H9 (cell line): ENCODE measurements around the gene USP22. TPM values are rescaled to one million over a fixed set of nuclear protein-coding genes. Genes with fewer than 3 reads are reported as not detected.
A peak's percentile ranks its signal among the peaks of the same experiment; 100 is the strongest.

ENCODE experiments used
- DNase-seq: peaks from one replicate; pipeline ENCODE4 v3.0.0-alpha.2; 2017
- H2AFZ ChIP-seq: one replicate; pipeline ENCODE4 v1.6.1; 2013; ENCODE audit warnings: mild to moderate bottlenecking, low read length, control low read depth, moderate library complexity
- H2AK5ac ChIP-seq: 2 replicates; pipeline ENCODE4 v1.6.1; 2013; ENCODE audit warnings: low read length, control low read depth, mixed read lengths; ENCODE audit not compliant: insufficient read length
- H2BK120ac ChIP-seq: one replicate; pipeline ENCODE4 v1.6.1; 2013; ENCODE audit warnings: low read depth, mild to moderate bottlenecking, low read length, control low read depth, inconsistent platforms; ENCODE audit not compliant: poor library complexity, severe bottlenecking
- H2BK12ac ChIP-seq: 2 replicates; pipeline ENCODE4 v1.6.1; 2013; ENCODE audit warnings: low read length, control low read depth, mixed read lengths, low read depth; ENCODE audit not compliant: insufficient read length
- H2BK15ac ChIP-seq: 2 replicates; pipeline ENCODE4 v1.6.1; 2013; ENCODE audit warnings: low read depth, low read length, control low read depth
- H2BK20ac ChIP-seq: one replicate; pipeline ENCODE4 v1.6.1; 2013; ENCODE audit warnings: low read depth, mild to moderate bottlenecking, low read length, control low read depth, inconsistent platforms; ENCODE audit not compliant: poor library complexity, severe bottlenecking
- H2BK5ac ChIP-seq: 2 replicates; pipeline ENCODE4 v1.6.1; 2013; ENCODE audit warnings: low read length, control low read depth, mixed read lengths; ENCODE audit not compliant: insufficient read length
- H3K14ac ChIP-seq: 2 replicates; pipeline ENCODE4 v1.6.1; 2013; ENCODE audit warnings: low read length, control low read depth; ENCODE audit not compliant: insufficient read depth
- H3K18ac ChIP-seq: 2 replicates; pipeline ENCODE4 v1.6.1; 2013; ENCODE audit warnings: low read depth, mild to moderate bottlenecking, mixed read lengths, low read length, control low read depth; ENCODE audit not compliant: insufficient read length
- H3K23ac ChIP-seq: 2 replicates; pipeline ENCODE4 v1.6.1; 2013; ENCODE audit warnings: low read length, control low read depth, mixed read lengths, low read depth; ENCODE audit not compliant: insufficient read length
- H3K23me2 ChIP-seq: 2 replicates; pipeline ENCODE4 v1.6.1; 2013; ENCODE audit warnings: low read depth, mild to moderate bottlenecking, mixed read lengths, low read length, control low read depth; ENCODE audit not compliant: insufficient read length, poor library complexity, severe bottlenecking
- H3K27ac ChIP-seq: 2 replicates; pipeline ENCODE4 v1.5.1; 2013; ENCODE audit warnings: low read length, control low read depth, mixed read lengths, low read depth; ENCODE audit not compliant: insufficient read length
- H3K27me3 ChIP-seq: 2 replicates; pipeline ENCODE4 v1.6.1; 2013; ENCODE audit warnings: low read length, control low read depth, inconsistent platforms; ENCODE audit not compliant: insufficient read depth
- H3K4ac ChIP-seq: 2 replicates; pipeline ENCODE4 v1.6.1; 2013; ENCODE audit warnings: low read depth, mild to moderate bottlenecking, control low read depth, inconsistent platforms, low read length, moderate library complexity
- H3K4me1 ChIP-seq: 2 replicates; pipeline ENCODE4 v1.6.1; 2013; ENCODE audit warnings: low read length, control low read depth, inconsistent platforms; ENCODE audit not compliant: insufficient read depth
- H3K4me2 ChIP-seq: 2 replicates; pipeline ENCODE4 v1.6.1; 2013; ENCODE audit warnings: low read length, control low read depth, mixed read lengths; ENCODE audit not compliant: insufficient read length, insufficient read depth
- H3K56ac ChIP-seq: 2 replicates; pipeline ENCODE4 v1.6.1; 2013; ENCODE audit warnings: low read depth, mild to moderate bottlenecking, mixed read lengths, low read length, control low read depth; ENCODE audit not compliant: insufficient read length
- H3K79me1 ChIP-seq: 2 replicates; pipeline ENCODE4 v1.6.1; 2013; ENCODE audit warnings: low read depth, mild to moderate bottlenecking, moderate library complexity, low read length, control low read depth, inconsistent platforms; ENCODE audit not compliant: insufficient read depth, poor library complexity, severe bottlenecking
- H3K79me2 ChIP-seq: 2 replicates; pipeline ENCODE4 v1.6.1; 2013; ENCODE audit warnings: low read length, control low read depth, inconsistent platforms; ENCODE audit not compliant: insufficient read depth
- H3K9ac ChIP-seq: 2 replicates; pipeline ENCODE4 v1.6.1; 2013; ENCODE audit warnings: low read length, control low read depth, mixed read lengths; ENCODE audit not compliant: insufficient read length; ENCODE audit errors: extremely low read depth
- H3K9me3 ChIP-seq: one replicate; pipeline ENCODE4 v1.6.1; 2013; ENCODE audit warnings: low read depth, low read length, inconsistent platforms; ENCODE audit not compliant: control insufficient read depth
- H3T11ph ChIP-seq: one replicate; pipeline ENCODE4 v1.6.1; 2013; ENCODE audit warnings: mild to moderate bottlenecking, low read length, control low read depth, inconsistent platforms
- H4K20me1 ChIP-seq: one replicate; pipeline ENCODE4 v1.6.1; 2013; ENCODE audit not compliant: control insufficient read depth, insufficient read length, insufficient read depth
- H4K5ac ChIP-seq: 2 replicates; pipeline ENCODE4 v1.6.1; 2013; ENCODE audit warnings: low read depth, mild to moderate bottlenecking, mixed read lengths, low read length, control low read depth; ENCODE audit not compliant: insufficient read length
- H4K8ac ChIP-seq: replicated peaks from 2 replicates; pipeline ENCODE4 v1.6.1; 2013; ENCODE audit warnings: low read length, control low read depth, mixed read lengths, low read depth; ENCODE audit not compliant: insufficient read length
- H4K91ac ChIP-seq: 2 replicates; pipeline ENCODE4 v1.6.1; 2013; ENCODE audit warnings: low read depth, mild to moderate bottlenecking, moderate library complexity, mixed read lengths, low read length, control low read depth; ENCODE audit not compliant: insufficient read length
- H3K27ac Mint-ChIP-seq, 3 experiments: 2 replicates in 2 of 3; 3 replicates in 1 of 3; pipeline ENCODE4 v1.8.0; 2020 to 2021; ENCODE audit warnings: mixed read lengths in 3 of 3, mild to moderate bottlenecking in 1 of 3, moderate library complexity in 1 of 3
- H3K27me3 Mint-ChIP-seq: 2 replicates; pipeline ENCODE4 v1.8.0; 2021; ENCODE audit warnings: low read depth, mild to moderate bottlenecking, moderate library complexity, mixed read lengths
- H3K36me3 Mint-ChIP-seq, 3 experiments: 2 replicates in 2 of 3; 3 replicates in 1 of 3; pipeline ENCODE4 v1.8.0; 2020 to 2021; ENCODE audit warnings: low read depth in 3 of 3, mixed read lengths in 3 of 3; ENCODE audit not compliant: insufficient read depth in 1 of 3
- H3K4me1 Mint-ChIP-seq, 2 experiments: 2 replicates each; pipeline ENCODE4 v1.8.0; 2020; ENCODE audit warnings: mixed read lengths in 2 of 2
- H3K4me3 Mint-ChIP-seq, 2 experiments: 2 replicates in 1 of 2; 3 replicates in 1 of 2; pipeline ENCODE4 v1.8.0; 2020 to 2021; ENCODE audit warnings: mild to moderate bottlenecking in 2 of 2, mixed read lengths in 2 of 2, moderate library complexity in 1 of 2
- H3K9me3 Mint-ChIP-seq, 2 experiments: 2 replicates in 1 of 2; 3 replicates in 1 of 2; pipeline ENCODE4 v1.8.0; 2020; ENCODE audit warnings: mild to moderate bottlenecking in 2 of 2, mixed read lengths in 2 of 2, moderate library complexity in 1 of 2
- WGBS: extraction: QIAGEN DNeasy Blood & Tissue Kit; methylation state at CpG from one replicate; pipeline ENCODE4 v1.1.7; 2013; ENCODE audit warnings: missing lambda C conversion rate, low lambda C conversion rate, mixed read lengths; ENCODE audit not compliant: insufficient read length; ENCODE audit errors: extremely low coverage; 5-methylcytosine and 5-hydroxymethylcytosine counted together
- total RNA-seq: library from RNA; stranded (reverse); gene quantifications from 2 replicates; pipeline ENCODE4 v1.2.1, GENCODE V29; 2021
- TF ChIP-seq, protein P1 (sequence below): fragments of 200-600 bp; sonication (generic); conservative IDR thresholded peaks from 3 replicates; pipeline ENCODE4 v1.8.0; 2021; ENCODE audit warnings: antibody characterized with exemption, mild to moderate bottlenecking

Gene USP22
- total RNA-seq, 1 experiment from 2014 or later: 345 TPM

DNA sequence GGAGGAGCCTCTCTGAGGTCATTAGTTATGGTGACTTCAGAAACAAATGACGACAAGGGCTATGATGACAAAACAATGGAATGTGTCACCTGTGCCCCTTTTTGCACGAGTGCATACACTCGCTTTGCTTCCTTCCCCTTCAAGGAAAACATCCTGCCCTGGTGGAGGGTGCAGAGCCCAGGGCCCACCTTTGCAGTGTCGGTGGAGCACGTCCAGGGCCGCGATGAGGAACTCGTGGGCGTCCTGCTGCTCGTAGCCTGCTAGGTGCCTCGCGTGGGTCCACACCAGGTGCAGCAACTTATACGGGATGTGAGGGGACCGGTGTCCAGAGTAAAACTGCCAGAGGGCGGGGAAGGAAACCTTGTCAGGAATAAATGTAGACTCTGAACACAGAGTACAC is 27.2 kb downstream of the USP22 start:
- Histone ChIP-seq H3K14ac (no peak overlapping the region), H2BK5ac (no peak overlapping the region), H2BK120ac (no peak overlapping the region), H3K18ac (no peak overlapping the region), H3K79me1 (peaks cover 8% of the 10 kb centered on the region), H2BK20ac (no peak overlapping the region), H2BK12ac (no peak overlapping the region), H2AFZ (no peak overlapping the region), H3K56ac (no peak overlapping the region), H3K9ac (no peak overlapping the region), H2AK5ac (no peak overlapping the region), H4K20me1 (no peaks in the 10 kb centered on the region), H3K27me3 (no peaks in the 10 kb centered on the region), H3K9me3 (no peaks in the 10 kb centered on the region), H3K4me1 (no peaks in the 10 kb centered on the region), H3K4me2 (no peak overlapping the region), H3T11ph (no peak overlapping the region), H3K23me2 (no peaks in the 10 kb centered on the region), H4K8ac (no peak overlapping the region), H2BK15ac (no peak overlapping the region), H3K4ac (no peak overlapping the region), H3K79me2 (peaks cover 5% of the 10 kb centered on the region; the same call in 1 of the 2 replicates), H3K27ac (no peak overlapping the region), H4K5ac (no peak overlapping the region), H3K23ac (no peak overlapping the region), H4K91ac (no peak overlapping the region)
- no peaks in the 10 kb centered on the region for H3K4me1 Mint-ChIP-seq
- TF ChIP-seq, protein P1, sequence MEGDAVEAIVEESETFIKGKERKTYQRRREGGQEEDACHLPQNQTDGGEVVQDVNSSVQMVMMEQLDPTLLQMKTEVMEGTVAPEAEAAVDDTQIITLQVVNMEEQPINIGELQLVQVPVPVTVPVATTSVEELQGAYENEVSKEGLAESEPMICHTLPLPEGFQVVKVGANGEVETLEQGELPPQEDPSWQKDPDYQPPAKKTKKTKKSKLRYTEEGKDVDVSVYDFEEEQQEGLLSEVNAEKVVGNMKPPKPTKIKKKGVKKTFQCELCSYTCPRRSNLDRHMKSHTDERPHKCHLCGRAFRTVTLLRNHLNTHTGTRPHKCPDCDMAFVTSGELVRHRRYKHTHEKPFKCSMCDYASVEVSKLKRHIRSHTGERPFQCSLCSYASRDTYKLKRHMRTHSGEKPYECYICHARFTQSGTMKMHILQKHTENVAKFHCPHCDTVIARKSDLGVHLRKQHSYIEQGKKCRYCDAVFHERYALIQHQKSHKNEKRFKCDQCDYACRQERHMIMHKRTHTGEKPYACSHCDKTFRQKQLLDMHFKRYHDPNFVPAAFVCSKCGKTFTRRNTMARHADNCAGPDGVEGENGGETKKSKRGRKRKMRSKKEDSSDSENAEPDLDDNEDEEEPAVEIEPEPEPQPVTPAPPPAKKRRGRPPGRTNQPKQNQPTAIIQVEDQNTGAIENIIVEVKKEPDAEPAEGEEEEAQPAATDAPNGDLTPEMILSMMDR: no peak
- no peak for DNase-seq
- no peak overlapping the region for H3K4me3 Mint-ChIP-seq
- no peaks in the 10 kb centered on the region; a peak in 1 of 5 replicates for H3K9me3 Mint-ChIP-seq
- H3K36me3 Mint-ChIP-seq: peaks cover 89 to 100% (median 98%) of the 10 kb centered on the region in 3 experiments
- H3K27ac Mint-ChIP-seq: peak overlapping the region in 2 of 3 experiments; percentile 64 to 88; a peak in 3 of 7 replicates
- no CpG with 5 or more reads among the region's 15 CpGs for WGBS
- H3K27me3 Mint-ChIP-seq: no peaks in the 10 kb centered on the region
